Panc1 (cell line): ENCODE results near the gene MIA3.

Experiments
- CTCF ChIP-seq: fragments of 450-650 bp; IDR thresholded peaks from 2 replicates; pipeline ENCODE4 v1.5.1; 2017; ENCODE audit warnings: mild to moderate bottlenecking
- POLR2AphosphoS5 ChIP-seq: IDR thresholded peaks from 2 replicates; pipeline ENCODE4 v1.6.1; 2012; ENCODE audit warnings: mild to moderate bottlenecking, low read depth, low read length, moderate library complexity
- REST ChIP-seq, 2 experiments: IDR thresholded peaks; 2 replicates each; pipeline ENCODE4 v1.6.1; 2011 to 2012; ENCODE audit warnings: low read depth in 2 of 2, control low read depth in 1 of 2, low read length in 1 of 2, mild to moderate bottlenecking in 1 of 2, moderate library complexity in 1 of 2; ENCODE audit not compliant: insufficient read depth in 1 of 2
- SIN3A ChIP-seq: IDR thresholded peaks from 2 replicates; pipeline ENCODE4 v1.6.1; 2012; ENCODE audit warnings: low read depth, mild to moderate bottlenecking, low read length, moderate library complexity, borderline replicate concordance; ENCODE audit not compliant: insufficient read depth
- TCF7L2 ChIP-seq: IDR thresholded peaks from 2 replicates; pipeline ENCODE4 v1.6.1; 2011; ENCODE audit warnings: mild to moderate bottlenecking, low read depth, low read length, inconsistent platforms

GRCh38 chr1:222716393-222716792 lies 98.5 kb downstream of the MIA3 start:
- TF ChIP-seq CTCF: no peak
- TF ChIP-seq REST (IDR thresholded peaks at IDR 0.05; ENCODE audit: insufficient read depth in 1 of 2, low read depth in 2 of 2, low read length in 1 of 2): no peak
- TF ChIP-seq POLR2AphosphoS5: no peak
- TF ChIP-seq SIN3A: no peak
- TF ChIP-seq TCF7L2: no peak
